GM21723 (cell line): Measurements from ENCODE around the gene MEGF10.

Experiments used
- ATAC-seq: cut with Tn5 transposase; IDR thresholded peaks from one replicate; pipeline ENCODE4 v1.9.1; 2021; ENCODE audit warnings: mild to moderate bottlenecking, moderate library complexity; ENCODE audit not compliant: unreplicated experiment

MEGF10 gene

GRCh38 chr5:127367029-127367428, 76.4 kb downstream of the MEGF10 start:
- no peak for ATAC-seq

GRCh38 chr5:127367946-127368465, 77.4 kb downstream of the MEGF10 start:
- no peak for ATAC-seq

- no peak for ATAC-seq
Observed at GRCh38 chr5:127369796-127370195, 79.2 kb downstream of the MEGF10 start.

- no peak for ATAC-seq
Observed at GRCh38 chr5:127370631-127371030, 80.0 kb downstream of the MEGF10 start.

GRCh38 chr5:127373858-127374491, 83.4 kb downstream of the MEGF10 start:
- no peak for ATAC-seq

- no peak for ATAC-seq
Observed at GRCh38 chr5:127375124-127375523, 84.5 kb downstream of the MEGF10 start.

DNA sequence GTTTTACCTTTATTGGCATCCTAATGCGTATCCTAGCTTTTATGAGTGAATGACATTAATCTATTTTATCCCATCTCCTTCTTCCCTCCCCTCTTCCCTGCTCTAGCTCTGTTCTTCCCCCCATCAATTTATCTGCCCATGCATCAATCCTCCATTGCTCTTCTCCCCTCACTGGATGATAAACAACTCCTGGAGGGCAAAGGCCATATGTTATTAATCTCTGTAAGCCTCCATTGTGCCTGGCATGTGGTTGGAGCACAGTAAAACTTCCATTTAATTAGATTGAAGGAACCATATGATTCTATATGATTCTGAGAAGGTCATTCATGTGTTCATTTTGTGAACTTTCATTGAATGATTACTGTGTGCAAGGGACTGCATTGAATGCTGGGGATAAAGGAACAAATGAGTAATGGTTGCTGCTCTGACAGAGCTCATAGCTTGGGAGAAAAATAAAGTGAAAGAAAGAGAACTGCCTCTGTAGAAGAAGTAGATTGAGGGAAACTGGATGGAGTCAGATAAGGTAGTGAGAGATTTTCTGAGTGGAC, 85.0 kb downstream of the MEGF10 start:
- ATAC-seq = no peak

DNA sequence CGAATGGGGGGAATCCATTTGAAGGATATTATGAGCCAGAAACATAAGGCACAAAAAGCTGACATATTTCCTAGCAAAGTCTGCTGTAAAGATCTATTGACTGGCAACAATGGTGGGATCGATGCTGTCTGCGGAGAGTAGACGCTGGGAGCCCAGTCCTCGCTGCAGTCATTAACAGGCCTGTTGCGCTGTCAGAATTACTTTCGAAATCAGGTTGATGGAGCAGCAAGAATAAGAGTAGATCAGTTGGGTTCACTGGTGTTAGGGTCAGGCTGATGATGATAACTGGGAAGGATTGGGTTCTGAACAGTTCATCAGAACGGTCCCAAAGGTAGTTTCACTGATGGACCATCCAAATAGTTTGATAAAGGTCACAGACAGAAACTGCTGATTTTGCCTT, 87.1 kb downstream of the MEGF10 start:
- ATAC-seq = no peak

DNA sequence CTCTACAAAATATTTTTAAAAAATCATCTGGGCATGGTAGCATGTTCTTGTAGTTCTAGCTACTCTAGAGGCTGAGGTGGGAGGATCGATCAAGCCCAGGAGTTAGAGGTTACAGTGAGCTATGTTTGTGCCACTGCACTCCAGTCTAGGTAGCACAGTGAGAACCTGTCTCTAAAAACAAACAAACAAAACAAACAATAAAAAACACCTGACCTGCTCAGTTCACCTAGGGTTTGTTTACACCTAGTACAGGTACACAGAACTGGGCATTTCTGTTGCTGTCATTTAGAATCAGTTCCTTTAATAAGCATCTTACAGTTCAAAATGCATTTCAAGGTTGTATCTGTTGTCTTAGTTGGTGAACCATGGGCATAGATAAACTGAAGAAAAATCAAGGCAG, 95.3 kb downstream of the MEGF10 start:
- no peak for ATAC-seq

DNA sequence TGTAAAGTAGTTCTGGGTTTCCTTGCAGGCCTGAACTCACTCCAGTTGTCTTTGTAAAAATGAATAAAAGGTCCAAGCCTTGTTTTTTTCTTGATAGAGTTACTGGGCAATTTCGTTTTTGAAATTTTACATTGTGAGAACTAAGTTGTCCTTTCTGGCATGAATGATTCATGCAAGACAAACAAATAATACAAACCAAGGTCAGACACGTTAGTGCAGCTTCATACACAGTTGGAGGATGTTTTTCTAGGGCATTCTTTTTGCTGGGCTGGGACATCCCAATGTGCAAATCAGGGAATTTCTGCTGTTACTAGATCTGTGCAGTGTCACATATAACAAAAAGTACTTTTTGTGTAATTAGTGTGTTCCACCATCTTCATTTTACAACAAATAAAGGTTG, 96.0 kb downstream of the MEGF10 start:
- ATAC-seq = no peak

DNA sequence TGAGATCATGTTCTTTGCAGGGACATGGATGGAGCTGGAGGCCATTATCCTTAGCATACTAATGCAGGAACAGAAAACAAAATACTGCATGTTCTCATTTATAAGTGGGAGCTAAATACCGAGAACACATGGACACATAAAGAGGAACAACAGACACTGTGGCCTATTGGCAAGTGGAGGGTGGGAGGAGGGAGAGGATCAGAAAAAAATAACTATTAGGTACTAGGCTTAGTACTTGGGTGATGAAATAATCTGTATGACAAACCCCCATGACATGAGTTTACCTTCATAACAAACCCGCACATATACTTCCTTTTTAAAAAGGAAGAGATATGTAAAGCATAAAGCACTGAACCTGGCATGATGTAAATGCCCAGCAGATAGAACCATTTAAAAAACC, 99.0 kb downstream of the MEGF10 start:
- no peak for ATAC-seq

GRCh38 chr5:127392762-127393161, 102.2 kb downstream of the MEGF10 start:
- ATAC-seq = no peak

GRCh38 chr5:127396490-127397155, 106.0 kb downstream of the MEGF10 start:
- no peak for ATAC-seq

DNA sequence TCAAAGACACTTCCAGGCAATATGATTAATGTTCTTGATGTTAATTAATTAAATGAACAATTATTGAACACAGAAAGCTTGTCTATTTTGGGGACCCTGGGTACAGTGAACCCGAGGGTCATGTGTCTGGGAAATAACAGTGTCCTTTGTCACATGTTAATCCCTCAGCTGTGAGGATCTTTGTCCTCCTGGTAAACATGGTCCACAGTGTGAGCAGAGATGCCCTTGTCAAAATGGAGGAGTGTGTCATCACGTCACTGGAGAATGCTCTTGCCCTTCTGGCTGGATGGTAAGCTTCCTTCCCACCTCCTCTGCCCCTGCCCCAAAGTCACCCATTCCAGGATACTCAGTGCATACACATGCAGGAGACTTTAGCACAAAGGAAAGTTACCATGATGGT, 107.9 kb downstream of the MEGF10 start:
- ATAC-seq = no peak

DNA sequence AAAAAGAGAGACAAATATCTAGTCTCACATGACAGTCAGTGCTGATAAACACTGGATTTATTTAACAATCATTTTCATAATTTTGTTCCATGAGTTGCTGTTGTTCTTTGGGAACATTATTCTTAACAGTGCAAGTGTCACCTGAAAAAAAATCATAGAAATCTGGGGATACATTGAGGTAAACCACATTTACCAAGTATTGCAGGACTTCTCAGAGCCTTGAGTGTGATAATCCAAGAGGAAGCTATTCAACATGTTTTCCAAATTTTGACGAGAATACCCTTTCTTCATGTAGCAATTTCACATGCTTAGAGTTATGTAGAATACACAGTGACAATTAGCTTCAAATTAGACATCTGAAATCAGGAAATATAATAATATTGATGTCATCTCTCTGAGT, 108.5 kb downstream of the MEGF10 start:
- no peak for ATAC-seq

DNA sequence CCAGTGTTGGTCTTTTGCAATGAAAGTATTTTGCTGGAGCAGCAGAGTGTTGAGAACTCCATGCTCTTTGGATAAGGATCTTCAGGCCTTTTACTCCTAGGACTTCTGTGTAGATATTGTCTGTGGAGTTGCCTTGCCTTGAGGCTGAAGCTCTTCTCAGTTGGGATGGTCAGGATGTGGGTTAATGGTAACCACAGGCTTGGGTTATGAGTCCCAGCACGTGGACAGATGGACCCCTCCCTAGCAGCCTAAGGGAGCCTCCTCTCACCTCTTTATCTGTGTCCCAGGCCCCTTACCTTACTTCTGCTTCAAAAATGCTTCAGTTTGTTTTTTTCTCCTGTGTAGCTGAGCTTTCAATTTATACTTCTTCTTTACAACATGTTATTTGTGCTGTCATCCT, 109.9 kb downstream of the MEGF10 start:
- no peak for ATAC-seq

GRCh38 chr5:127400946-127401670, 110.5 kb downstream of the MEGF10 start:
- no peak for ATAC-seq

DNA sequence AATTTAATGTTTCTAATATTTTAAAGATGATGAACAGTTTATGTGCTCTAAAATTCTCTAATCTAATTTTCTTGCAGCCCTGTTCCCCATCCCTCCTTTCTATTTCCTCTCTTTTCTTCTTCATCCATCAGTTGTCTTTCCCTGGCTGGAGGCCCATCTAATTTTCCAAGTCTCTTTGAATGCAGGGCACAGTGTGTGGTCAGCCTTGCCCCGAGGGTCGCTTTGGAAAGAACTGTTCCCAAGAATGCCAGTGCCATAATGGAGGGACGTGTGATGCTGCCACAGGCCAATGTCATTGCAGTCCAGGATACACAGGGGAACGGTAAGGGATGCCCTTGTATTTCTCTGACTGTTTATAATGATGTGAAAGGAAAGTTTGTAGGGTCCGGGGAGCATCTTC, 111.8 kb downstream of the MEGF10 start:
- no peak for ATAC-seq

DNA sequence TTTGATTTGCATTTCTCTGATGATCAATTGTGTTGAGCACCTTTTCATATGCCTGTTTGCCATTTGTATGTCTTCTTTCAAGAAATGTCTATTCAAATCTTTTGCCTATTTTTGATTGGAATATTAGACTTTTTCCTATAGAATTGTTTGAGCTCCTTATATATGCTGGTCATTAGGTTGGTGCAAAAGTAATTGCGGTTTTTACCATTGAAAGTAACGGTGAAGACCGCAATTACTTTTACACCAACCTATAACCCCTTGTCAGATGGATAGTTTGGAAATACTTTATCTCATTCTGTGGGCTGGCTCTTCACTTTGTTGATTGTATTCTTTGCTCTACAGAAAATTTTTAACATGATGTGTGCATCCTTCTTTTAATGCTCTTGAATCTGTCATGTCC, 113.6 kb downstream of the MEGF10 start:
- ATAC-seq = no peak

DNA sequence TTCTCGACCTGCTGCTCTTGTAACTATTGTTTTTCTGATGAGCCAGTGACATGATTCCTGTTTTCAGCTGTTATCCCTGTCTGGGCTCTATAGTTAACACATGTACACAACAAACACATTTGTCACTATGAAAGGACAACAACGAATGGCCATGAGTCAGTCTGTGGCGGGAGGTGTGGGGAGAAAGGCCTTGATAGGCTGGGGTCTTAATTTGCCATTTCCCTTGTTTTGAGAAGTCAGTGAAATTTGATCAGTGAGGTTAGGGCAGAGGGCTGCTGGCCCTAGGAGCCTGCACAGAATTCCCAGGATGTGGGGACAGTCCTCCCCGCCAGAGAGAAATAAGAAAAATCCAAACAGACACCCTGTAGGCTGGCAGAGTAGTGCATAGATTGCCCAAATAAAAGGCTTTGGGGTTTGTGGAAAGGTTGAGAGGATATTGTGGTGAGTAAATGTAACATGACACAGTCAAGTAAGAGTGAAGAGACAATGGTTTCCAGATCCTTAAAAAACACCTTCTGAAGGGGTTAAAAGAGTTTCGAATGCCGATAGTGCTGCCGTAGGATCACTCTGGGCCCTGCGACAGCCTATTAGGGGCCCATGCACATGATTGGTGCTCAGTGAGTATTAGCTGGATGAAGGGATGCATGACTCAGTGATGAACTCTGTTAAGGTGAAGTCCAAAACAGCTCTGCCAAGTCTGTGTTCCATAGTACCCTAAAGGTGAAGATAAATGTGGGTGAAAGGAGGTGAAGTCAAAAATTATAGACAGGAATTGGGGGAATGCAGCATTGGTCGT, 115.9 kb downstream of the MEGF10 start:
- no peak for ATAC-seq
